ENCODE measurements around the gene KIF1B.
A peak's percentile ranks its signal among the peaks of the same experiment; 100 is the strongest.

The KIF1B gene

GRCh38 chr1:10398278-10398733 lies 187.9 kb downstream of the KIF1B start:
- no peak for TF ChIP-seq CTCF (conservative IDR thresholded peaks at IDR 0.05; ENCODE audit: low read depth, low read length)
- Histone ChIP-seq H3K9ac (peak overlapping the region; percentile 22; the same call in 1 of the 2 replicates), H3K4me2 (peak overlapping the region; percentile 77), H2AFZ (ENCODE audit: low read depth) (peak overlapping the region; percentile 95), H3K36me3 (ENCODE audit: insufficient read depth) (peaks cover 9% of the 10 kb centered on the region; the same call in 1 of the 2 replicates), H3K27me3 (ENCODE audit: insufficient read depth, low read depth) (no peaks in the 10 kb centered on the region), H3K79me2 (ENCODE audit: insufficient read depth, low read depth) (peaks cover 31% of the 10 kb centered on the region), H3K27ac (peak overlapping the region; percentile 35; the same call in 1 of the 2 replicates), H3K4me3 (IDR thresholded peaks at IDR 0.05; ENCODE audit: insufficient read depth, low read depth, low read length) (peak overlapping the region; percentile 71), H4K20me1 (ENCODE audit: insufficient read depth) (no peaks in the 10 kb centered on the region), H3K4me1 (ENCODE audit: low read depth, poor library complexity, severe bottlenecking) (peaks cover 24% of the 10 kb centered on the region)

- Histone ChIP-seq H3K36me3 (ENCODE audit: insufficient read depth) (peaks cover 11% of the 10 kb centered on the region; the same call in 1 of the 2 replicates), H3K4me1 (ENCODE audit: low read depth, poor library complexity, severe bottlenecking) (peaks cover 24% of the 10 kb centered on the region), H3K27ac (peak within 1 kb of the TSS; percentile 85), H3K79me2 (ENCODE audit: insufficient read depth, low read depth) (peaks cover 31% of the 10 kb centered on the region), H2AFZ (ENCODE audit: low read depth) (peak within 1 kb of the TSS; percentile 95), H3K4me2 (peak within 1 kb of the TSS; percentile 94), H3K4me3 (IDR thresholded peaks at IDR 0.05; ENCODE audit: insufficient read depth, low read depth, low read length) (peak within 1 kb of the TSS; percentile 96), H3K27me3 (ENCODE audit: insufficient read depth, low read depth) (no peaks in the 10 kb centered on the region), H3K9ac (peak within 1 kb of the TSS; percentile 82), H4K20me1 (ENCODE audit: insufficient read depth) (no peaks in the 10 kb centered on the region)
- no peak for TF ChIP-seq CTCF (conservative IDR thresholded peaks at IDR 0.05; ENCODE audit: low read depth, low read length)
Observed at GRCh38 chr1:10398734-10399443, 188.5 kb downstream of the KIF1B start, which contains the start of gene PGD. TSS of gene PGD (plus strand) at chr1:10399064. CDS start at chr1:10399118, 54 bp downstream.

GRCh38 chr1:10399444-10399941 lies 189.1 kb downstream of the KIF1B start:
- Histone ChIP-seq H3K4me2 (peak overlapping the region; percentile 94), H3K9ac (peak overlapping the region; percentile 82), H3K4me1 (ENCODE audit: low read depth, poor library complexity, severe bottlenecking) (peaks cover 24% of the 10 kb centered on the region), H4K20me1 (ENCODE audit: insufficient read depth) (no peaks in the 10 kb centered on the region), H2AFZ (ENCODE audit: low read depth) (peak overlapping the region; percentile 95), H3K4me3 (IDR thresholded peaks at IDR 0.05; ENCODE audit: insufficient read depth, low read depth, low read length) (peak overlapping the region; percentile 89), H3K79me2 (ENCODE audit: insufficient read depth, low read depth) (peaks cover 31% of the 10 kb centered on the region), H3K27me3 (ENCODE audit: insufficient read depth, low read depth) (no peaks in the 10 kb centered on the region), H3K36me3 (ENCODE audit: insufficient read depth) (peaks cover 17% of the 10 kb centered on the region; the same call in 1 of the 2 replicates), H3K27ac (peak overlapping the region; percentile 85)
- TF ChIP-seq CTCF (conservative IDR thresholded peaks at IDR 0.05; ENCODE audit: low read depth, low read length): no peak

GRCh38 chr1:10400013-10400412 lies 189.6 kb downstream of the KIF1B start:
- Histone ChIP-seq H3K27ac (peak overlapping the region; percentile 85; the same call in 1 of the 2 replicates), H3K9ac (peak overlapping the region; percentile 82; the same call in 1 of the 2 replicates), H3K79me2 (ENCODE audit: insufficient read depth, low read depth) (peaks cover 31% of the 10 kb centered on the region), H3K4me2 (peak overlapping the region; percentile 94), H3K4me3 (IDR thresholded peaks at IDR 0.05; ENCODE audit: insufficient read depth, low read depth, low read length) (peak overlapping the region; percentile 89), H3K36me3 (ENCODE audit: insufficient read depth) (peaks cover 19% of the 10 kb centered on the region; the same call in 1 of the 2 replicates), H3K4me1 (ENCODE audit: low read depth, poor library complexity, severe bottlenecking) (peaks cover 24% of the 10 kb centered on the region), H2AFZ (ENCODE audit: low read depth) (no peak overlapping the region), H3K27me3 (ENCODE audit: insufficient read depth, low read depth) (no peaks in the 10 kb centered on the region), H4K20me1 (ENCODE audit: insufficient read depth) (no peaks in the 10 kb centered on the region)
- no peak for TF ChIP-seq CTCF (conservative IDR thresholded peaks at IDR 0.05; ENCODE audit: low read depth, low read length)

Measured in KMS-11 (cell line).